ENCODE data around the gene HSD3B2.

DNA sequence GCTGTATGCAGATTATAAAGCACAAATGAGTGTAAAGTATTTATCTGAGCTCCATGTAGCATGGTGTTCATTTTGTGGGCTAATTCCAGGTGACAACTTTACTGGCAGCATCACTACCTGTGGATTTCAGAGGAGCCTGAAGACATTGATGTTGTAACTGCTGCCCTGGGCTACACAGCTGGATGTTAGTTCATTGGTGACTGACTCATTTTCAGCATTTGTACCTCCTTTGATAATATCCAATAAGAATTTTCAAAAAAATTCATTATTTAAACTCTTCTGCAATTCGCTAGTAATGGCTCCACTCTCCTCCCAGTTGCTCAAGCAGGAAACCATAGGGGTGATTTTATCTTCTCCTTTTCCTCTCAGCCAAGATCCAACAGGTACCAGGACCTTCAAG is 54.8 kb downstream of the HSD3B2 start:
- TF ChIP-seq EP300 (IDR thresholded peaks at IDR 0.05; ENCODE audit: low read depth) (no peak), POLR2AphosphoS5 (IDR thresholded peaks at IDR 0.05) (no peak)
- TF ChIP-seq, protein P1, sequence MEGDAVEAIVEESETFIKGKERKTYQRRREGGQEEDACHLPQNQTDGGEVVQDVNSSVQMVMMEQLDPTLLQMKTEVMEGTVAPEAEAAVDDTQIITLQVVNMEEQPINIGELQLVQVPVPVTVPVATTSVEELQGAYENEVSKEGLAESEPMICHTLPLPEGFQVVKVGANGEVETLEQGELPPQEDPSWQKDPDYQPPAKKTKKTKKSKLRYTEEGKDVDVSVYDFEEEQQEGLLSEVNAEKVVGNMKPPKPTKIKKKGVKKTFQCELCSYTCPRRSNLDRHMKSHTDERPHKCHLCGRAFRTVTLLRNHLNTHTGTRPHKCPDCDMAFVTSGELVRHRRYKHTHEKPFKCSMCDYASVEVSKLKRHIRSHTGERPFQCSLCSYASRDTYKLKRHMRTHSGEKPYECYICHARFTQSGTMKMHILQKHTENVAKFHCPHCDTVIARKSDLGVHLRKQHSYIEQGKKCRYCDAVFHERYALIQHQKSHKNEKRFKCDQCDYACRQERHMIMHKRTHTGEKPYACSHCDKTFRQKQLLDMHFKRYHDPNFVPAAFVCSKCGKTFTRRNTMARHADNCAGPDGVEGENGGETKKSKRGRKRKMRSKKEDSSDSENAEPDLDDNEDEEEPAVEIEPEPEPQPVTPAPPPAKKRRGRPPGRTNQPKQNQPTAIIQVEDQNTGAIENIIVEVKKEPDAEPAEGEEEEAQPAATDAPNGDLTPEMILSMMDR (IDR thresholded peaks at IDR 0.05): no peak

Measured in transverse colon (tissue), 4 donors.